Heart left ventricle (tissue), 16 donors: ENCODE data around the gene ZNF799. TPM values are rescaled to one million over a fixed set of nuclear protein-coding genes. Genes with fewer than 3 reads are reported as not detected.
A peak's percentile ranks its signal among the peaks of the same experiment; 100 is the strongest.
"Not testable (repeated sequence)": the region's sequence is repeated elsewhere in the genome, so short reads cannot be mapped to it uniquely, and the experiment has no call there.

Experiments
- ATAC-seq, 4 donors: fragments of 200-7000 bp; cut with Tn5 transposase; one replicate each; pipeline ENCODE4 v1.9.1; 2020 to 2022; ENCODE audit warnings: moderate library complexity in 4 of 4, mild to moderate bottlenecking in 3 of 4, moderate number of reproducible peaks in 1 of 4
- DNase-seq, 5 donors: peaks; one replicate each; pipeline ENCODE4 v3.0.0-alpha.2; 2020
- H3K27ac ChIP-seq, 12 donors: fragments of 200-600 bp; sonication (generic) in 4 of 12; one replicate each; pipeline versions ENCODE4 v1.5.0 to v1.8.0; 2016 to 2022; ENCODE audit warnings: mild to moderate bottlenecking in 2 of 12
- H3K27me3 ChIP-seq, 9 donors: fragments of 200-600 bp; sonication (generic) in 2 of 9; one replicate each; pipeline versions ENCODE4 v1.5.1 to v1.8.0; 2016 to 2022; ENCODE audit warnings: mild to moderate bottlenecking in 3 of 9
- H3K36me3 ChIP-seq, 9 donors: fragments of 200-600 bp; sonication (generic) in 2 of 9; one replicate each; pipeline versions ENCODE4 v1.5.0 to v1.8.0; 2018 to 2022; ENCODE audit warnings: mild to moderate bottlenecking in 2 of 9
- H3K4me1 ChIP-seq, 12 donors: fragments of 200-600 bp; sonication (generic) in 4 of 12; one replicate each; pipeline versions ENCODE4 v1.5.0 to v1.8.0; 2016 to 2022; ENCODE audit warnings: mild to moderate bottlenecking in 3 of 12
- H3K4me3 ChIP-seq, 12 donors: fragments of 200-600 bp; sonication (generic) in 4 of 12; one replicate each; pipeline versions ENCODE4 v1.5.0 to v1.8.0; 2017 to 2022; ENCODE audit warnings: mild to moderate bottlenecking in 9 of 12, moderate library complexity in 4 of 12
- H3K9me3 ChIP-seq, 12 donors: fragments of 200-600 bp; sonication (generic) in 4 of 12; one replicate each; pipeline versions ENCODE4 v1.5.0 to v1.8.0; 2016 to 2022; ENCODE audit warnings: mild to moderate bottlenecking in 1 of 12
- POLR2A ChIP-seq, 2 donors: fragments of 450-650 bp; IDR thresholded peaks; one replicate each; pipeline ENCODE4 v1.6.1; 2017; ENCODE audit warnings: antibody characterized with exemption in 2 of 2, mild to moderate bottlenecking in 2 of 2, moderate library complexity in 2 of 2
- WGBS, 4 donors: extraction: QIAGEN DNeasy Blood & Tissue Kit in 2 of 4; methylation state at CpG; one replicate each; pipeline versions ENCODE4 v1.1.5 to v1.1.7; 2013 to 2018; 5-methylcytosine and 5-hydroxymethylcytosine counted together
- intact Hi-C, 10 donors: fragments of 100-400 bp; cut with DNase I; formaldehyde crosslinking; loops; one replicate each; pipeline versions ENCODE4 v1.11.1 to v1.14.2; 2022
- polyA plus RNA-seq, 2 donors: library from polyadenylated mRNA; stranded (reverse); fragments of 200-250 nt; gene quantifications; one replicate each; pipeline ENCODE4 v1.2.3, GENCODE V29; 2013
- total RNA-seq, 9 donors: library from RNA; depleted of rRNA in 2 of 9; stranded (reverse); fragments of >200 nt in 2 of 9; fragmentation: NEBNext Ultra II Directional in 3 of 9; extraction: Animal tissue kit (Norgen Biotek cat#: 25700) in 3 of 9; gene quantifications; one replicate each; pipeline versions ENCODE4 v1.1.0 to v1.2.4, GENCODE V29; 2016 to 2023
- TF ChIP-seq, protein P1 (sequence below), 12 donors: fragments of 200-600 bp; sonication (generic) in 4 of 12; IDR thresholded peaks; one replicate each; pipeline versions ENCODE4 v1.5.0 to v1.8.0; 2018 to 2022; ENCODE audit warnings: antibody characterized with exemption in 12 of 12, mild to moderate bottlenecking in 5 of 12
- donor health status: ischemic (EF 13 %, LVEDD 7.1; RV severe dilation, severe dysfunction).
- donor health status: healthy with polysubstance abuse.
- donor health status: DM: no; HTN: yes; CAD: no.
- donor health status: DM: no; HTN: no; CAD: no.
- donor health status: ischemic (EF 25% LVEDD 6.9; RV normal size, moderate dysfunction).
- donor health status: ischemic (EF 25% LVEDD 5.7; RV mildly dilated, moderate dysfunction).
- donor health status: healthy.
- donor health status: DM: yes; HTN: yes; CAD: no.
- donor health status: ischemic (EF 35%, LVEDD 5.7; RV mildly dilated, moderate dysfunction).
- donor health status: nonischemic (EF 11% LVEDD 7.7; RV severe dilation, severe dysfunction).
- donor health status: DM: yes; HTN: yes; CAD: no.
- donor health status: PGD.
- donor health status: ischemic (EF 29% LVEDD 5.4; RV normal size, mild dysfunction).
- donor health status: nonischemic (EF 23%, LVEDD 6.1; RV moderate dilation, normal function).

ZNF799 gene
- total and polyA plus RNA-seq, 11 donors = 1.5 to 3.9 (median 2.1) TPM

DNA sequence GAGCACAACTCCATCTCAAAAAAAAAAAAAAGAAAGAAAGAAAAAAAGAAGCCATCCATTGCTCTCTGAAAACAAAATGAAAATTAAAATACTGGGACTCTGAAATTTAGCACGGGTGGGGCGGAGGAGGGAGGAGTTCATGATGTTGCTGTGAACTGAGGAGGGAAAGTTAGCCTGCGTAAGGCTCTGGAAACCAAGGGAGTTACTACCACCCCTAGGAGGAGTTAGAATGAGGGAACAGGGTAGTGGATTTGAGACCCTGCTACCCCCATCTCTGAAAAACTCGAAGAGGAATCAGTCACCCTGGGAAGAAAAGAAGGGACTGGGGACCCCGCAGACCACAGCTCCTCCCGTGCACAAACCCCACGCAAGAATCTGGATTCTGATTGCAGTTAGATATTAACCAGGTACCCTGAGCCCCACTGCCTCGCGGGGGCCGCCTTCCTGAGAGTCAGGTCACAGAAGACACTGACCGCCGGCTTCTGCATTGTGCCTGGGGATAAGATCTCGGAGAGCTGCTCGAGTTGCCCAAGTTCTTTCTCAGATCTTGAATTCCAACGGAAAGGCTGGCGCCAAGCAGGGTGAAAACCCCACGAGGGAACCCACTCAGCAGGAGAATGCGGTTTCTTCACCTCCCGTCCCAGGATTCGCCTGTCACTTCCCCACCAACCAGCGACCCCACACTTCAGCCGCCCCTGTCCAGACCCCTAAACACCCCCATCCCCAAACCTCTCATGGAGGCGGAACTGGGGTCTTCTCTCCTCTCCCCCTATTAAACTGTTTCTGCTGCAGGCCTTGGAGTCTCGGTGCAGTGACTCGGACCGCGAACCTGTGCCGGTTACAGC is 36.5 kb downstream of the ZNF799 start:
- peak overlapping the region; percentile 77 to 97 (median 90) for H3K27ac ChIP-seq
- 5 to 6% (median 6%) methylated on average over 27 to 28 of the region's 28 CpGs for WGBS, 4 donors
- no peaks in the 10 kb centered on the region for H3K9me3 ChIP-seq
- no peak for TF ChIP-seq POLR2A (IDR thresholded peaks at IDR 0.05)
- TF ChIP-seq, protein P1, sequence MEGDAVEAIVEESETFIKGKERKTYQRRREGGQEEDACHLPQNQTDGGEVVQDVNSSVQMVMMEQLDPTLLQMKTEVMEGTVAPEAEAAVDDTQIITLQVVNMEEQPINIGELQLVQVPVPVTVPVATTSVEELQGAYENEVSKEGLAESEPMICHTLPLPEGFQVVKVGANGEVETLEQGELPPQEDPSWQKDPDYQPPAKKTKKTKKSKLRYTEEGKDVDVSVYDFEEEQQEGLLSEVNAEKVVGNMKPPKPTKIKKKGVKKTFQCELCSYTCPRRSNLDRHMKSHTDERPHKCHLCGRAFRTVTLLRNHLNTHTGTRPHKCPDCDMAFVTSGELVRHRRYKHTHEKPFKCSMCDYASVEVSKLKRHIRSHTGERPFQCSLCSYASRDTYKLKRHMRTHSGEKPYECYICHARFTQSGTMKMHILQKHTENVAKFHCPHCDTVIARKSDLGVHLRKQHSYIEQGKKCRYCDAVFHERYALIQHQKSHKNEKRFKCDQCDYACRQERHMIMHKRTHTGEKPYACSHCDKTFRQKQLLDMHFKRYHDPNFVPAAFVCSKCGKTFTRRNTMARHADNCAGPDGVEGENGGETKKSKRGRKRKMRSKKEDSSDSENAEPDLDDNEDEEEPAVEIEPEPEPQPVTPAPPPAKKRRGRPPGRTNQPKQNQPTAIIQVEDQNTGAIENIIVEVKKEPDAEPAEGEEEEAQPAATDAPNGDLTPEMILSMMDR (IDR thresholded peaks at IDR 0.05) = no peak
- H3K36me3 ChIP-seq = no peaks in the 10 kb centered on the region
- peaks cover 0 to 19% (median 11%) of the 10 kb centered on the region in 12 donors for H3K4me1 ChIP-seq
- intact Hi-C loops = loop anchor here in 5 of 10 donors (1.0 to 10.0 kb wide), 8 partner anchors 31 to 170 kb away; partner anchors contain the start of genes ZNF563 (in 4 of the 5), ZNF44 (in 3 of the 5) and ZNF799 (in 2 of the 5)
- peak in 1 of 4 donors; percentile 1 for ATAC-seq
- no peaks in the 10 kb centered on the region for H3K27me3 ChIP-seq
- H3K4me3 ChIP-seq = peak overlapping the region; percentile 66 to 99 (median 94)
- DNase-seq = peak in 3 of 5 donors; percentile 8 to 36 (median 32)

DNA sequence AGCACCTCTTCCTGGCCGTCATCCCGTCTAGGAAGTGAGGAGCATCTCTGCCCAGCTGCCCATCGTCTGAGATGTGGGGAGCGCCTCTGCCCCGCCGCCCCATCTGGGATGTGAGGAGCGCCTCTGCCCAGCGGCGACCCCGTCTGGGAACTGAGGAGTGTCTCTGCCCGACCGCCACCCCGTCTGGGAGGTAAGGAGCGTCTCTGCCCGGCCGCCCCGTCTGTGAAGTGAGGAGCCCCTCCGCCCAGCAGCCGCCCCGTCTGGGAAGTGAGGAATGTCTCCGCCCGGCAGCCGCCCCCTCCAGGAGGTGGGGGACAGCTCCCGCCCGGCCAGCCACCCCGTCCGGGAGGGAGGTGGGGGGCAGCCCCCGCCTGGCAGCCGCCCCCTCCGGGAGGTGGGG is 38.8 kb downstream of the ZNF799 start:
- intact Hi-C loops = loop anchor here in 2 of 10 donors (5.0 to 10.0 kb wide), 2 partner anchors 160 to 167 kb away; no protein-coding TSS in a partner anchor
- ATAC-seq = not testable (repeated sequence)

DNA sequence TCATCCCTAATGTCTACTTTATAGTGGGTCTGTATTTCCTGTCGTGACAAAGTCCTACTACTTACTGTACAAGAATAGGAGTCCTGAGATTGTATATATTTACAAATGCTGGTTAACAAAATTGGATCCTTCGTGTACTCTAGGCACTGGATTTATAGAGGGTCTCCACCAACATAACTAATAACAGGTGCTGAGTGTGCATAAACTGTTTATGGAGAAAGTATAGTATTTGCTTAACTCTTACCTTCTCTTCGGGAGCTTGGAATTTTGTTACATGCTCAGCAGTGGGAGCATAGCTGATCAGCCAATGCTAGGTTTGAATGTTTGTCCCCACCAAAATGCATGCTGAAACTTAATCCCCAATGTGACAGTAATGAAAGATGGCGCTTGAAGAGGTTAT is 47.7 kb downstream of the ZNF799 start:
- Histone ChIP-seq H3K36me3 (peaks cover 15 to 53% (median 27%) of the 10 kb centered on the region in 9 donors), H3K9me3 (peaks cover 2 to 84% (median 59%) of the 10 kb centered on the region in 12 donors), H3K4me1 (no peaks in the 10 kb centered on the region), H3K27me3 (no peaks in the 10 kb centered on the region), H3K27ac (no peak overlapping the region), H3K4me3 (no peak overlapping the region)
- TF ChIP-seq, protein P1 (IDR thresholded peaks at IDR 0.05) = no peak
- no peak for TF ChIP-seq POLR2A (IDR thresholded peaks at IDR 0.05)
- ATAC-seq = no peak
- intact Hi-C loops = no loop called here
- 94 to 99% (median 98%) methylated on average over 4 of the region's 4 CpGs for WGBS, 4 donors
- no peak for DNase-seq

More for the DNA sequence above, 38.8 kb downstream of the ZNF799 start:
- not testable (repeated sequence) for H3K4me3 ChIP-seq, H3K27me3 ChIP-seq, H3K36me3 ChIP-seq, H3K27ac ChIP-seq, H3K9me3 ChIP-seq, DNase-seq
- 96 to 100% (median 97%) methylated on average over 12 to 30 of the region's 30 CpGs for WGBS, 4 donors
- peaks cover 0 to 19% (median 11%) of the 10 kb centered on the region in 12 donors for H3K4me1 ChIP-seq

DNA sequence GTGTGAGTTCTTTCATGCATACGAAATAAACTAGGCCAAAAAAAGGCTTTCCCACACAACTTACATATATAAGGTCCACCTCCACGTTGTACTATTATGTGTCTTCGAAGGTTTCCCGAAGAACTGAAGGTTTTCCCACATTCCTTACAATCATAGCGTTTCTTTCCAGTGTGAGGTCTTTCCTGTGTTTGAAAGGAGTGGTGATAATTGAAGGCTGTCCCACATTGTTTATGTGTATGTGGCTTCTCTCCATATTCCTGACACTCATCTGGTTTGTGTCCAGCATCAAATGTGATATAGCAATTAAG is 50.2 kb downstream of the ZNF799 start:
- Histone ChIP-seq H3K27me3 (no peaks in the 10 kb centered on the region), H3K9me3 (peaks cover 2 to 100% (median 77%) of the 10 kb centered on the region in 12 donors), H3K36me3 (peaks cover 15 to 64% (median 27%) of the 10 kb centered on the region in 9 donors), H3K4me1 (no peaks in the 10 kb centered on the region), H3K4me3 (no peak overlapping the region), H3K27ac (no peak overlapping the region)
- 96 to 99% (median 97%) methylated on average over 5 of the region's 5 CpGs for WGBS, 4 donors
- ATAC-seq (no peak), DNase-seq (no peak)
- intact Hi-C loops = no loop called here
- TF ChIP-seq, protein P1 (IDR thresholded peaks at IDR 0.05) = no peak
- no peak for TF ChIP-seq POLR2A (IDR thresholded peaks at IDR 0.05)
